T-cell (primary cell): ENCODE measurements around the gene DCAF6. TPM values are rescaled to one million over a fixed set of nuclear protein-coding genes. Genes with fewer than 3 reads are reported as not detected.

Experiments used
- ATAC-seq, 4 experiments: fragments of 200-7000 bp in 3 of 4; fragments of 150-1000 bp in 1 of 4; cut with Tn5 transposase; replicated peaks in 1 of 4; 1 replicate in 3 of 4; 2 replicates in 1 of 4; pipeline ENCODE4 v1.10.0; 2021; ENCODE audit warnings: moderate library complexity in 3 of 4, mild to moderate bottlenecking in 2 of 4, moderate number of reproducible peaks in 1 of 4
- CTCF ChIA-PET, 2 donors: fragments of 300-600 bp; sonication (Branson Sonifier 250); formaldehyde crosslinking; loops; one replicate each; lab custom pipeline; 2022; ENCODE audit warnings: antibody characterized with exemption in 2 of 2; lab: Charles Lee
- POLR2A ChIA-PET, 2 donors: fragments of 300-600 bp; sonication (Branson Sonifier 250); formaldehyde crosslinking; loops; one replicate each; lab custom pipeline; 2022; ENCODE audit warnings: antibody characterized with exemption in 2 of 2; lab: Charles Lee
- DNase-seq, 35 experiments: peaks; one replicate each; pipeline versions ENCODE4 v3.0.0 to v3.0.0-alpha.2; 2013 to 2023
- H3K27ac ChIP-seq: one replicate; pipeline ENCODE4 v1.5.1; 2013; ENCODE audit warnings: low read length
- H3K27me3 ChIP-seq, 2 experiments: replicated peaks in 1 of 2; 1 replicate in 1 of 2; 2 replicates in 1 of 2; pipeline versions ENCODE4 v1.6.1 to v1.7.0; 2013; ENCODE audit warnings: low read length in 1 of 2, mixed read lengths in 1 of 2; ENCODE audit not compliant: control insufficient read depth in 2 of 2, insufficient read depth in 2 of 2; ENCODE audit errors: extremely low read depth in 1 of 2
- H3K36me3 ChIP-seq, 2 donors: 1 replicate in 1 of 2; 2 replicates in 1 of 2; pipeline versions ENCODE4 v1.6.1 to v1.7.0; 2013; ENCODE audit warnings: low read length in 1 of 2; ENCODE audit not compliant: control insufficient read depth in 2 of 2, insufficient read depth in 1 of 2; ENCODE audit errors: extremely low read depth in 1 of 2
- H3K4me1 ChIP-seq, 2 experiments: 1 replicate in 1 of 2; 2 replicates in 1 of 2; pipeline versions ENCODE4 v1.6.1 to v1.7.0; 2013; ENCODE audit warnings: low read length in 2 of 2, mixed read lengths in 1 of 2; ENCODE audit not compliant: insufficient read depth in 2 of 2, control insufficient read depth in 1 of 2; ENCODE audit errors: extremely low read depth in 1 of 2
- H3K4me3 ChIP-seq, 2 donors: 1 replicate in 1 of 2; 2 replicates in 1 of 2; pipeline versions ENCODE4 v1.5.1 to v1.7.0; 2013; ENCODE audit warnings: mild to moderate bottlenecking in 2 of 2, low read length in 1 of 2, moderate library complexity in 1 of 2; ENCODE audit not compliant: control insufficient read depth in 1 of 2; ENCODE audit errors: extremely low read depth in 1 of 2
- H3K9me3 ChIP-seq: 2 replicates; pipeline ENCODE4 v1.7.0; 2013
- H3K27ac Mint-ChIP-seq, 2 donors: one replicate each; pipeline ENCODE4 v1.8.0; 2020 to 2021; ENCODE audit warnings: mild to moderate bottlenecking in 2 of 2, mixed read lengths in 2 of 2
- H3K27me3 Mint-ChIP-seq, 2 donors: one replicate each; pipeline ENCODE4 v1.8.0; 2021 to 2022; ENCODE audit warnings: mixed read lengths in 2 of 2
- H3K36me3 Mint-ChIP-seq: one replicate; pipeline ENCODE4 v1.8.0; 2021; ENCODE audit warnings: mixed read lengths
- H3K4me1 Mint-ChIP-seq, 3 donors: one replicate each; pipeline ENCODE4 v1.8.0; 2020 to 2022; ENCODE audit warnings: mixed read lengths in 3 of 3, mild to moderate bottlenecking in 1 of 3
- H3K4me3 Mint-ChIP-seq, 3 donors: one replicate each; pipeline ENCODE4 v1.8.0; 2020 to 2022; ENCODE audit warnings: mild to moderate bottlenecking in 3 of 3, mixed read lengths in 3 of 3, moderate library complexity in 3 of 3
- H3K9me3 Mint-ChIP-seq, 3 donors: one replicate each; pipeline ENCODE4 v1.8.0; 2020 to 2022; ENCODE audit warnings: mixed read lengths in 3 of 3
- WGBS: methylation state at CpG from one replicate; pipeline ENCODE4 v1.1.5; 2013; ENCODE audit warnings: missing lambda C conversion rate; ENCODE audit not compliant: insufficient coverage; 5-methylcytosine and 5-hydroxymethylcytosine counted together
- total RNA-seq, 35 experiments: library from RNA in 6 of 35; stranded (reverse) in 6 of 35; fragments of 120-200 nt in 1 of 35; gene quantifications; one replicate each; pipeline versions ENCODE4 v1.2.1 to v1.2.4 and lab custom pipeline; 2013 to 2026

Gene DCAF6
- total RNA-seq, 5 donors from 2014 or later (not counting 1 experiment from before 2014, with no cell fraction given): 21.6 to 27.4 (median 26.9) TPM

DNA sequence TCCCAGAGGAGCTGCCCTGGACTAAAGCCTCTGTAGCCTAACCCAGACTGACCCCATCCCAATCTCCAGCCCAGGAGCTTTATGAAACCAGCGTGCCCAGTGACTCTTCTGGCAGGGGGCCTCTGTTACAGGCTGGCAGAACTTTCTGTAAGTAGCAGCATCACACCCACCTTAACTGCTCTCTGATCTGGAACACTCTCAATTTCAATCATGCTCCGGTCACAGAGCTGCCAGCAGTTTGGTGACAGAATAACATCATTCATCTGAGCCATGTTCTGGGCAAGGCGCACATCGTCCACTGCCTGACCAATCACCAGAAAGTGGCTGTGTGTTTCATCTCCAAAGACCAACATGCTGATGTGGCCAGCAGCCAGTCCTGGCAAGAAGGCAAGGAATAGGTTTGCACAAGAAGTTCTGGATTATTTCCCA, 37.2 kb upstream of the DCAF6 start:
- no peak overlapping the region for H3K4me3 ChIP-seq
- H3K27ac ChIP-seq: no peak overlapping the region
- 77% methylated on average over 4 of the region's 4 CpGs for WGBS
- H3K4me1 ChIP-seq: no peaks in the 10 kb centered on the region
- CTCF ChIA-PET: interaction anchor here in 1 of 2 donors (0.6 kb wide), 1 partner anchor 29 kb away, joined by 3 read pairs; no protein-coding TSS in a partner anchor
- POLR2A ChIA-PET: no interaction called here
- no peaks in the 10 kb centered on the region for H3K36me3 Mint-ChIP-seq
- H3K27ac Mint-ChIP-seq: no peak overlapping the region
- H3K27me3 Mint-ChIP-seq: no peaks in the 10 kb centered on the region
- H3K9me3 ChIP-seq: no peaks in the 10 kb centered on the region
- no peaks in the 10 kb centered on the region for H3K4me1 Mint-ChIP-seq
- H3K9me3 Mint-ChIP-seq: no peaks in the 10 kb centered on the region
- no peak for DNase-seq
- H3K27me3 ChIP-seq: no peaks in the 10 kb centered on the region
- no peaks in the 10 kb centered on the region for H3K36me3 ChIP-seq
- H3K4me3 Mint-ChIP-seq: no peak overlapping the region
- no peak for ATAC-seq

DNA sequence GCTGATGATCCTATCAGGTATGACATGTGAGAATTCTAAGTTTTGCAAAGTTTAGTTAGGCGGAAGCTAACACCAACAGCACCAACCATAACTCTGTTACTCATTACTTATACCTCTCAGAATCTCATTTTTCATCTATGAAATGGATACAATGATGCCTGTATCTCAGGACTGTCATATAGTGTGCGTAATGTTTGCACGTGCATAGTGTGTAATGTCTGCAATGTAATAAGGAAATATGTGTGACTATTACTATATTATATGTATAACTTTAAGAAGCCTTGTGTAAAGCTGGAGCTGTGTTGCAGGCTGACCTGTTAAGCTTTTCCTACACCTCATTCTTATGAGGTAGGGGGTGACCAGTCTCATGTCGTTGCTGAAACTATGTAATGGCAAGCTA, 35.6 kb upstream of the DCAF6 start:
- H3K27me3 Mint-ChIP-seq: peaks cover 0 to 3% of the 10 kb centered on the region in 2 donors
- CTCF ChIA-PET: no interaction called here
- no peak overlapping the region for H3K4me3 ChIP-seq
- ATAC-seq: no peak
- no peak for DNase-seq
- no peaks in the 10 kb centered on the region for H3K9me3 ChIP-seq
- H3K27ac ChIP-seq: no peak overlapping the region
- no peaks in the 10 kb centered on the region for H3K36me3 Mint-ChIP-seq
- H3K36me3 ChIP-seq: no peaks in the 10 kb centered on the region
- H3K4me1 Mint-ChIP-seq: no peaks in the 10 kb centered on the region
- H3K9me3 Mint-ChIP-seq: no peaks in the 10 kb centered on the region
- no peak overlapping the region for H3K4me3 Mint-ChIP-seq
- no peaks in the 10 kb centered on the region for H3K4me1 ChIP-seq
- POLR2A ChIA-PET: no interaction called here
- WGBS: no CpG with 5 or more reads among the region's 4 CpGs
- H3K27ac Mint-ChIP-seq: no peak overlapping the region
- no peaks in the 10 kb centered on the region for H3K27me3 ChIP-seq

DNA sequence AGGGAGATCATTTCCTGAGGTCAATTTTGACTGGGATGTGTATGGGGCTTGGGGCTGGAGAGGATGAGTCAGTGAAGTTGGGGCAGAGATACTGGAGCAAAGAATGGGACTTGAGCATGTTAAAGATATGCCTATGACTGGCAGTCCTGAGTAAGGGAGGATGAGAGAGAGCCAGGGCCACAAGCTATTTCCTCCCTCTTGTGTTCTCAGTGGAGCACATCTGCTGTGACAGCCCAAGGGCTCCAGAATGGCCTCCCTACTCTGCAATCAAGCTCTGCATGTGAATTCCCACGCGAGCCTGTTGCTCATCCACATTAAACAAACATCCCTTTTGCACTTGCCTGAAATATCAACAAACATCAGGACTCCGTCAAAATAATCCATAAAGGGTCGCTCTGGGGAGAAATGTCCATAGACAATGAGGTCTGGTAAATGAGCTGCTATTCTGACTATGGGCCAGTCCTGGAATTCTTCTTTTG, 31.8 kb upstream of the DCAF6 start:
- WGBS: 100% methylated on average over 1 of the region's 4 CpGs

DNA sequence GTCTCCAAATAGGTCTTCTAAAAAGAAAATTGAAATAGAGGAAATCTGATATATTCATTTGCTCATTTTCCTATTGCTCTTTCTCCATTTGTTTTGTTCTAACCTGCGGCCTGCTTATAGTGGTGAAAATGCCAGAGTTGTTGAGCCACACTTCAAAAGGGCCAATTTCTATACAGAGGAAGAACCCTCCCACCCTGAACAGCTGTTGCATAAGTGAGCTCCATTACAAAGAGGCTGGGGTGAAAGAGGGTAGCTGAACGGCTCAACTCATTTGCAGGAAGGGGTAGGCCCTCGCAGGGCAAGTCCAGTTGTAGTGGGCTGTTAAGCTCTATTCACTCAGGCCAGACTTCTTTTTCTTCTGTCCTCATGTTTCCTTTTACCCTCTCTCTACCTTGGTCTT, 31.3 kb upstream of the DCAF6 start:
- CTCF ChIA-PET: no interaction called here
- peaks cover 2 to 3% of the 10 kb centered on the region in 2 donors for H3K27me3 Mint-ChIP-seq
- no peaks in the 10 kb centered on the region for H3K36me3 Mint-ChIP-seq
- ATAC-seq: no peak
- Histone ChIP-seq H3K27me3 (no peaks in the 10 kb centered on the region), H3K27ac (no peak overlapping the region), H3K4me1 (no peaks in the 10 kb centered on the region), H3K36me3 (no peaks in the 10 kb centered on the region), H3K9me3 (no peaks in the 10 kb centered on the region), H3K4me3 (no peak overlapping the region)
- peaks cover 3 to 12% (median 7%) of the 10 kb centered on the region in 3 donors for H3K9me3 Mint-ChIP-seq
- no peak overlapping the region for H3K27ac Mint-ChIP-seq
- WGBS: no CpG with 5 or more reads among the region's 3 CpGs
- H3K4me3 Mint-ChIP-seq: no peak overlapping the region
- H3K4me1 Mint-ChIP-seq: no peaks in the 10 kb centered on the region
- POLR2A ChIA-PET: interaction anchor here in 1 of 2 donors (0.6 kb wide), 1 partner anchor 513 kb away, joined by 3 read pairs; no protein-coding TSS in a partner anchor
- no peak for DNase-seq

More for the DNA sequence above, 31.8 kb upstream of the DCAF6 start:
- POLR2A ChIA-PET: interaction anchor here in 1 of 2 donors (0.7 kb wide), 1 partner anchor 34 kb away, joined by 13 read pairs; no protein-coding TSS in a partner anchor
- Histone ChIP-seq H3K9me3 (no peaks in the 10 kb centered on the region), H3K4me1 (no peaks in the 10 kb centered on the region), H3K36me3 (no peaks in the 10 kb centered on the region), H3K27me3 (no peaks in the 10 kb centered on the region), H3K4me3 (no peak overlapping the region), H3K27ac (no peak overlapping the region)
- Mint-ChIP-seq H3K4me3 (no peak overlapping the region), H3K27me3 (peaks cover 0 to 3% of the 10 kb centered on the region in 2 donors), H3K27ac (no peak overlapping the region), H3K4me1 (no peaks in the 10 kb centered on the region), H3K9me3 (peaks cover 0 to 8% (median 4%) of the 10 kb centered on the region in 3 donors), H3K36me3 (no peaks in the 10 kb centered on the region)
- CTCF ChIA-PET: no interaction called here
- ATAC-seq: no peak
- no peak for DNase-seq

DNA sequence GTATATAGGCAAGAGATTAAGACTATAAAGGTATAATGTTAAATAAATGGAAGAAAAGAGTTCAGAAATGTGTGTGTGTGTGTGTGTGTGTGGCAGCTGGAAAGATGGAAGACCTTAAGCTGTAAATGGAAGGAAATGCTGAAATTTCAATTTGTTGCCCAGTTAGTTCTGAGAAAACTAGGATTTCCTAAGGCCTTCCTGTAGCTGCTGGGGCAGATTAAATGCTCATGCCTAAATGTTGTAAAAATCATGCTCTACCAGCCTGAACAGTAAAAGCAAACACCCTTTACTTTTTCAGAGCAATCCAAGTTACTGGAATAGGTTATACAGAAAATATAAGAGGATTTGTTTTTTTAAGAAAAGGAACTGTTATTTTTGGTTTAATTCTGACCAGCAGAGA, 30.8 kb upstream of the DCAF6 start:
- H3K27ac ChIP-seq: no peak overlapping the region
- no peak overlapping the region for H3K27ac Mint-ChIP-seq

DNA sequence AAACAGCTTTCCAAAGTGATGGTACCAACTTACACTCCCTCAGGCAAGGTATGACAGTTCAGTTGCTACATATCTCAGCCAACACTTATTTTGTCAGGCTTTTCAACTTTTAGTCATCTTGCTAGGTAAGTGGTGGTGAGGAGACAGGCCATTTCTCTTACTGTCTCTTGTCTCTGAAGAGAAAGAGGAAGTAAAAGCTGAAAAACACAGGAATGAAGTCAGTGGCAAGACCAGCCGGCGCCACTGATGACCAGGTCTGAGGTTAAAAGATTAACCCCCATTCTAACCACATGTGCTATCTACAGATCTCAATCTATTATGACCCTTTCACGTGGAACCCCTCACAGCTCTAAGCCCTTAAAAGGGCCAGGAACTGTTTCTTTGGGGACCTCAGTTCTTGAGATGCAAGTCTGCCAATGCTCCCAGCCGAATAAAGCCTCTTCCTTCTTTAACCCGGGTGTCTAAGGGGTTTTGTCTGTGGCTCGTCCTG, 26.7 kb upstream of the DCAF6 start:
- Mint-ChIP-seq H3K27ac (no peak overlapping the region), H3K36me3 (peaks cover 3% of the 10 kb centered on the region), H3K4me3 (no peak overlapping the region), H3K4me1 (no peaks in the 10 kb centered on the region), H3K27me3 (peaks cover 0 to 5% of the 10 kb centered on the region in 2 donors), H3K9me3 (peaks cover 6 to 14% (median 10%) of the 10 kb centered on the region in 3 donors)
- no peak for ATAC-seq
- DNase-seq: no peak
- H3K27ac ChIP-seq: no peak overlapping the region
- H3K4me3 ChIP-seq: no peak overlapping the region
- H3K36me3 ChIP-seq: no peaks in the 10 kb centered on the region
- 56% methylated on average over 3 of the region's 6 CpGs for WGBS
- ChIA-PET POLR2A (no interaction called here), CTCF (interaction anchor here in 1 of 2 donors (0.6 kb wide), 1 partner anchor 195 kb away, joined by 3 read pairs; no protein-coding TSS in a partner anchor)
- H3K4me1 ChIP-seq: no peaks in the 10 kb centered on the region
- H3K9me3 ChIP-seq: no peaks in the 10 kb centered on the region
- no peaks in the 10 kb centered on the region for H3K27me3 ChIP-seq

More for the DNA sequence above, 30.8 kb upstream of the DCAF6 start:
- DNase-seq (no peak), ATAC-seq (no peak)
- Mint-ChIP-seq H3K4me3 (no peak overlapping the region), H3K36me3 (no peaks in the 10 kb centered on the region), H3K9me3 (peaks cover 6 to 14% (median 10%) of the 10 kb centered on the region in 3 donors), H3K4me1 (no peaks in the 10 kb centered on the region), H3K27me3 (peaks cover 3 to 5% of the 10 kb centered on the region in 2 donors)
- CTCF ChIA-PET: interaction anchor here in 1 of 2 donors (0.7 kb wide), 1 partner anchor 770 kb away, joined by 3 read pairs; no protein-coding TSS in a partner anchor
- POLR2A ChIA-PET: interaction anchor here in 1 of 2 donors (0.6 kb wide), 1 partner anchor 513 kb away, joined by 3 read pairs; no protein-coding TSS in a partner anchor
- Histone ChIP-seq H3K4me1 (no peaks in the 10 kb centered on the region), H3K36me3 (no peaks in the 10 kb centered on the region), H3K9me3 (no peaks in the 10 kb centered on the region), H3K27me3 (no peaks in the 10 kb centered on the region), H3K4me3 (no peak overlapping the region)
